ENCODE measurements around the gene GTF3C1. TPM values are rescaled to one million over a fixed set of nuclear protein-coding genes. Genes with fewer than 3 reads are reported as not detected.

GTF3C1 gene
- total and polyA plus RNA-seq, 2 donors (not counting 1 experiment from before 2014, with no cell fraction given): 31.2 to 49.6 TPM

GRCh38 chr16:27481282-27481934, 68.3 kb downstream of the GTF3C1 start:
- POLR2A ChIA-PET: no interaction called here
- CTCF ChIA-PET: no interaction called here
- H2AFZ ChIP-seq (ENCODE audit: insufficient read depth, low read depth, low read length, poor library complexity, severe bottlenecking): no peak overlapping the region
- H3K79me2 ChIP-seq (ENCODE audit: control insufficient read depth, insufficient read depth, low read length): no peaks in the 10 kb centered on the region
- H3K4me2 ChIP-seq (replicated peaks; ENCODE audit: low read depth, low read length, poor library complexity, severe bottlenecking): no peak overlapping the region
- no peaks in the 10 kb centered on the region for H4K20me1 ChIP-seq (ENCODE audit: control insufficient read depth, insufficient read depth, low read length, poor library complexity, severe bottlenecking)
- 94% methylated on average over 13 of the region's 15 CpGs for WGBS (ENCODE audit: insufficient coverage)
- Mint-ChIP-seq H3K4me1 (no peaks in the 10 kb centered on the region), H3K27me3 (no peaks in the 10 kb centered on the region), H3K9me3 (ENCODE audit: insufficient read depth) (no peaks in the 10 kb centered on the region), H3K27ac (no peak overlapping the region), H3K4me3 (no peak overlapping the region)
- ATAC-seq (ENCODE audit: low read depth) (no peak), DNase-seq (no peak)
- no peaks in the 10 kb centered on the region for H3K4me1 ChIP-seq (ENCODE audit: control insufficient read depth in 2 of 2, insufficient read depth in 2 of 2, low read length in 2 of 2)
- no peaks in the 10 kb centered on the region for H3K27me3 ChIP-seq (replicated peaks in 1 of 4; ENCODE audit: control extremely low read depth in 1 of 4, control insufficient read depth in 3 of 4, insufficient read depth in 4 of 4, low read length in 3 of 4)
- TF ChIP-seq CTCF (IDR thresholded peaks at IDR 0.05): no peak
- peaks cover 8 to 88% of the 10 kb centered on the region in 2 experiments for H3K36me3 ChIP-seq (replicated peaks in 1 of 2; ENCODE audit: control extremely low read depth in 1 of 2, control insufficient read depth in 1 of 2, extremely low read depth in 1 of 2, insufficient read depth in 2 of 2, low read length in 1 of 2)
- intact Hi-C loops (cut with micrococcal nuclease): no loop called here
- no peaks in the 10 kb centered on the region for H3K9me3 ChIP-seq (ENCODE audit: control extremely low read depth in 1 of 3, control insufficient read depth in 2 of 3, insufficient read depth in 1 of 3, low read length in 2 of 3)
- H3K27ac ChIP-seq (ENCODE audit: low read length in 2 of 2): no peak overlapping the region
- no peak overlapping the region for H3K4me3 ChIP-seq (ENCODE audit: control extremely low read depth in 1 of 5, extremely low read depth in 1 of 5, insufficient read depth in 1 of 5, low read depth in 2 of 5, low read length in 4 of 5)
- H3K9ac ChIP-seq (ENCODE audit: low read length): no peak overlapping the region

- Histone ChIP-seq H3K27ac (ENCODE audit: low read length in 2 of 2) (no peak overlapping the region), H3K9me3 (ENCODE audit: control extremely low read depth in 1 of 3, control insufficient read depth in 2 of 3, insufficient read depth in 1 of 3, low read length in 2 of 3) (no peaks in the 10 kb centered on the region), H2AFZ (ENCODE audit: insufficient read depth, low read depth, low read length, poor library complexity, severe bottlenecking) (no peak overlapping the region), H3K9ac (ENCODE audit: low read length) (no peak overlapping the region), H4K20me1 (ENCODE audit: control insufficient read depth, insufficient read depth, low read length, poor library complexity, severe bottlenecking) (no peaks in the 10 kb centered on the region), H3K4me3 (ENCODE audit: control extremely low read depth in 1 of 5, extremely low read depth in 1 of 5, insufficient read depth in 1 of 5, low read depth in 2 of 5, low read length in 4 of 5) (no peak overlapping the region), H3K4me2 (replicated peaks; ENCODE audit: low read depth, low read length, poor library complexity, severe bottlenecking) (no peak overlapping the region), H3K4me1 (ENCODE audit: control insufficient read depth in 2 of 2, insufficient read depth in 2 of 2, low read length in 2 of 2) (no peaks in the 10 kb centered on the region), H3K36me3 (replicated peaks in 1 of 2; ENCODE audit: control extremely low read depth in 1 of 2, control insufficient read depth in 1 of 2, extremely low read depth in 1 of 2, insufficient read depth in 2 of 2, low read length in 1 of 2) (peaks cover 8 to 88% of the 10 kb centered on the region in 2 experiments), H3K79me2 (ENCODE audit: control insufficient read depth, insufficient read depth, low read length) (no peaks in the 10 kb centered on the region), H3K27me3 (replicated peaks in 1 of 4; ENCODE audit: control extremely low read depth in 1 of 4, control insufficient read depth in 3 of 4, insufficient read depth in 4 of 4, low read length in 3 of 4) (no peaks in the 10 kb centered on the region)
- Mint-ChIP-seq H3K9me3 (ENCODE audit: insufficient read depth) (no peaks in the 10 kb centered on the region), H3K27ac (no peak overlapping the region), H3K27me3 (no peaks in the 10 kb centered on the region), H3K4me3 (no peak overlapping the region), H3K4me1 (no peaks in the 10 kb centered on the region)
- ATAC-seq (ENCODE audit: low read depth) (no peak), DNase-seq (no peak)
- TF ChIP-seq EZH2 (IDR thresholded peaks at IDR 0.05; ENCODE audit: borderline replicate concordance, insufficient read depth, low read depth, low read length, poor library complexity, severe bottlenecking) (no peak), CTCF (IDR thresholded peaks at IDR 0.05) (no peak)
- intact Hi-C loops (cut with micrococcal nuclease): no loop called here
- WGBS (ENCODE audit: insufficient coverage): 100% methylated on average over 6 of the region's 7 CpGs
- ChIA-PET CTCF (no interaction called here), POLR2A (no interaction called here)
Observed at GRCh38 chr16:27480761-27481160, 69.0 kb downstream of the GTF3C1 start.
